GM23248 (cell line): Measurements from ENCODE around the gene ACIN1. TPM values are rescaled to one million over a fixed set of nuclear protein-coding genes. Genes with fewer than 3 reads are reported as not detected.

ENCODE experiments used
- DNase-seq: peaks from one replicate; pipeline ENCODE4 v3.0.0-alpha.2; 2015
- H2AFZ ChIP-seq: fragments of 200-600 bp; sonication (generic); 2 replicates; pipeline ENCODE4 v1.6.1; 2016; ENCODE audit warnings: antibody characterized with exemption
- H3F3A ChIP-seq: fragments of 200-600 bp; sonication (generic); 2 replicates; pipeline ENCODE4 v1.6.1; 2016; ENCODE audit warnings: mild to moderate bottlenecking, antibody characterized with exemption, mixed run types; ENCODE audit not compliant: insufficient read depth
- H3K27ac ChIP-seq: fragments of 200-600 bp; sonication (generic); 2 replicates; pipeline ENCODE4 v1.5.1; 2016; ENCODE audit warnings: mild to moderate bottlenecking
- H3K27me3 ChIP-seq: fragments of 200-600 bp; sonication (generic); replicated peaks from 2 replicates; pipeline ENCODE4 v1.6.1; 2016; ENCODE audit warnings: mild to moderate bottlenecking; ENCODE audit not compliant: insufficient read depth
- H3K36me3 ChIP-seq: fragments of 200-600 bp; sonication (generic); 2 replicates; pipeline ENCODE4 v1.6.1; 2016; ENCODE audit warnings: low read depth, mild to moderate bottlenecking
- H3K4me1 ChIP-seq: fragments of 200-600 bp; sonication (generic); 2 replicates; pipeline ENCODE4 v1.6.1; 2016; ENCODE audit warnings: mild to moderate bottlenecking; ENCODE audit not compliant: insufficient read depth
- H3K4me2 ChIP-seq: fragments of 200-600 bp; sonication (generic); one replicate; pipeline ENCODE4 v1.6.1; 2016; ENCODE audit warnings: mild to moderate bottlenecking; ENCODE audit not compliant: unreplicated experiment
- H3K4me3 ChIP-seq: fragments of 200-600 bp; sonication (generic); 2 replicates; pipeline ENCODE4 v1.5.1; 2016; ENCODE audit warnings: mild to moderate bottlenecking
- H3K79me2 ChIP-seq: fragments of 200-600 bp; sonication (generic); 2 replicates; pipeline ENCODE4 v1.6.1; 2016; ENCODE audit warnings: mild to moderate bottlenecking; ENCODE audit not compliant: insufficient read depth
- H3K9ac ChIP-seq: fragments of 200-600 bp; sonication (generic); 2 replicates; pipeline ENCODE4 v1.6.1; 2016; ENCODE audit warnings: mild to moderate bottlenecking
- H3K9me2 ChIP-seq: fragments of 200-600 bp; sonication (generic); 2 replicates; pipeline ENCODE4 v1.6.1; 2016; ENCODE audit warnings: mixed run types, mild to moderate bottlenecking, moderate library complexity; ENCODE audit not compliant: insufficient read depth
- H3K9me3 ChIP-seq: fragments of 200-600 bp; sonication (generic); one replicate; pipeline ENCODE4 v1.6.1; 2017; ENCODE audit warnings: low read depth
- H4K20me1 ChIP-seq: fragments of 200-600 bp; sonication (generic); 2 replicates; pipeline ENCODE4 v1.6.0; 2016; ENCODE audit not compliant: insufficient read depth
- EZH2 ChIP-seq: fragments of 200-600 bp; sonication (generic); IDR thresholded peaks from 2 replicates; pipeline ENCODE4 v1.6.1; 2018; ENCODE audit warnings: antibody characterized with exemption, mild to moderate bottlenecking; ENCODE audit not compliant: insufficient read depth, poor library complexity, severe bottlenecking
- EZH2phosphoT487 ChIP-seq: fragments of 200-600 bp; sonication (generic); IDR thresholded peaks from 2 replicates; pipeline ENCODE4 v1.6.1; 2018; ENCODE audit warnings: antibody characterized with exemption, moderate library complexity, mild to moderate bottlenecking, low read depth; ENCODE audit not compliant: insufficient read depth
- WGBS, 2 experiments: methylation state at CpG; one replicate each; pipeline ENCODE4 v1.1.6; 2015 to 2017; ENCODE audit warnings: low lambda C conversion rate in 2 of 2, low coverage in 1 of 2; ENCODE audit errors: missing lambda C conversion rate in 2 of 2; 5-methylcytosine and 5-hydroxymethylcytosine counted together
- in situ Hi-C: fragments of 300-500 bp; cut with MboI; formaldehyde crosslinking; loops from 2 replicates; pipeline ENCODE4 v1.15.0; 2020
- polyA plus RNA-seq: library from polyadenylated mRNA; unstranded; fragments of >200 nt; fragmentation: Nextera tagmentation; extraction: Ambion mirVana; gene quantifications from 2 replicates; pipeline ENCODE4 v1.2.1, GENCODE V29; 2016
- total RNA-seq: library from RNA; depleted of rRNA; stranded (reverse); fragments of >200 nt; shearing (Covaris generic); gene quantifications from 2 replicates; pipeline ENCODE4 v1.2.3, GENCODE V29; 2014

The ACIN1 gene
- total and polyA plus RNA-seq, 2 experiments from 2014 or later: 35.5 to 63.7 TPM

GRCh38 chr14:23044840-23045239 is 50.1 kb downstream of the ACIN1 start:
- in situ Hi-C loops: no loop called here
- Histone ChIP-seq H2AFZ (no peak overlapping the region), H3K36me3 (no peaks in the 10 kb centered on the region), H3K4me2 (no peak overlapping the region), H3K9me2 (no peaks in the 10 kb centered on the region), H3K4me1 (no peaks in the 10 kb centered on the region), H3K9me3 (no peaks in the 10 kb centered on the region), H3K4me3 (no peak overlapping the region), H3K79me2 (no peaks in the 10 kb centered on the region), H3K27ac (no peak overlapping the region), H4K20me1 (no peaks in the 10 kb centered on the region), H3K9ac (no peak overlapping the region), H3K27me3 (no peaks in the 10 kb centered on the region), H3F3A (no peaks in the 10 kb centered on the region)
- TF ChIP-seq EZH2phosphoT487: no peak
- TF ChIP-seq EZH2: no peak
- WGBS, 2 experiments: 77 to 80% methylated on average over 8 of the region's 8 CpGs
- DNase-seq: no peak

- DNase-seq: no peak
- Histone ChIP-seq H3K4me3 (no peak overlapping the region), H3K9me2 (no peaks in the 10 kb centered on the region), H3K79me2 (no peaks in the 10 kb centered on the region), H3K27ac (no peak overlapping the region), H4K20me1 (no peaks in the 10 kb centered on the region), H3K4me1 (no peaks in the 10 kb centered on the region), H3K9ac (no peak overlapping the region), H3K27me3 (no peaks in the 10 kb centered on the region), H2AFZ (no peak overlapping the region), H3K36me3 (no peaks in the 10 kb centered on the region), H3K4me2 (no peak overlapping the region), H3K9me3 (no peaks in the 10 kb centered on the region), H3F3A (no peaks in the 10 kb centered on the region)
- TF ChIP-seq EZH2: no peak
- TF ChIP-seq EZH2phosphoT487: no peak
- WGBS, 2 experiments: 93 to 96% methylated on average over 3 of the region's 3 CpGs
- in situ Hi-C loops: no loop called here
Measured at GRCh38 chr14:23043754-23044153, 51.2 kb downstream of the ACIN1 start.

GRCh38 chr14:23043145-23043544 is 51.8 kb downstream of the ACIN1 start:
- no peak overlapping the region for H3K4me3 ChIP-seq
- no peak for DNase-seq
- no peaks in the 10 kb centered on the region for H3K9me3 ChIP-seq
- H3K79me2 ChIP-seq: no peaks in the 10 kb centered on the region
- H3K27me3 ChIP-seq: no peaks in the 10 kb centered on the region
- H4K20me1 ChIP-seq: no peaks in the 10 kb centered on the region
- no peak overlapping the region for H3K4me2 ChIP-seq
- in situ Hi-C loops: no loop called here
- H3K27ac ChIP-seq: no peak overlapping the region
- no peak overlapping the region for H2AFZ ChIP-seq
- 80 to 82% methylated on average over 6 of the region's 6 CpGs for WGBS, 2 experiments
- no peaks in the 10 kb centered on the region for H3K36me3 ChIP-seq
- no peaks in the 10 kb centered on the region for H3K4me1 ChIP-seq
- H3F3A ChIP-seq: no peaks in the 10 kb centered on the region
- H3K9ac ChIP-seq: no peak overlapping the region
- TF ChIP-seq EZH2: no peak
- no peak for TF ChIP-seq EZH2phosphoT487
- no peaks in the 10 kb centered on the region for H3K9me2 ChIP-seq

GRCh38 chr14:23042162-23042965 is 52.6 kb downstream of the ACIN1 start, which contains the start of gene PSMB11:
TSS of gene PSMB11 (plus strand) at chr14:23042212. CDS start at chr14:23042226, 14 bp downstream.
- in situ Hi-C loops: no loop called here
- no peak within 1 kb of the TSS for H3K27ac ChIP-seq
- no peaks in the 10 kb centered on the region for H3K27me3 ChIP-seq
- H3K9me3 ChIP-seq: no peaks in the 10 kb centered on the region
- no peaks in the 10 kb centered on the region for H4K20me1 ChIP-seq
- H3K4me1 ChIP-seq: no peaks in the 10 kb centered on the region
- H3F3A ChIP-seq: no peaks in the 10 kb centered on the region
- H2AFZ ChIP-seq: no peak within 1 kb of the TSS
- DNase-seq: no peak
- H3K9ac ChIP-seq: no peak within 1 kb of the TSS
- no peak within 1 kb of the TSS for H3K4me3 ChIP-seq
- H3K4me2 ChIP-seq: no peak within 1 kb of the TSS
- H3K9me2 ChIP-seq: no peaks in the 10 kb centered on the region
- no peak for TF ChIP-seq EZH2
- TF ChIP-seq EZH2phosphoT487: no peak
- WGBS, 2 experiments: 91 to 93% methylated on average over 36 of the region's 36 CpGs
- H3K36me3 ChIP-seq: no peaks in the 10 kb centered on the region
- H3K79me2 ChIP-seq: no peaks in the 10 kb centered on the region
